Medulla oblongata (tissue), 1 donor: ENCODE measurements around the gene TMSB4X.
"Not testable (repeated sequence)": the region's sequence is repeated elsewhere in the genome, so short reads cannot be mapped to it uniquely, and the experiment has no call there.

Source experiments
- DNase-seq: peaks from one replicate; pipeline ENCODE4 v3.0.0-alpha.2; 2015; ENCODE audit errors: extremely low spot score

TMSB4X gene

DNA sequence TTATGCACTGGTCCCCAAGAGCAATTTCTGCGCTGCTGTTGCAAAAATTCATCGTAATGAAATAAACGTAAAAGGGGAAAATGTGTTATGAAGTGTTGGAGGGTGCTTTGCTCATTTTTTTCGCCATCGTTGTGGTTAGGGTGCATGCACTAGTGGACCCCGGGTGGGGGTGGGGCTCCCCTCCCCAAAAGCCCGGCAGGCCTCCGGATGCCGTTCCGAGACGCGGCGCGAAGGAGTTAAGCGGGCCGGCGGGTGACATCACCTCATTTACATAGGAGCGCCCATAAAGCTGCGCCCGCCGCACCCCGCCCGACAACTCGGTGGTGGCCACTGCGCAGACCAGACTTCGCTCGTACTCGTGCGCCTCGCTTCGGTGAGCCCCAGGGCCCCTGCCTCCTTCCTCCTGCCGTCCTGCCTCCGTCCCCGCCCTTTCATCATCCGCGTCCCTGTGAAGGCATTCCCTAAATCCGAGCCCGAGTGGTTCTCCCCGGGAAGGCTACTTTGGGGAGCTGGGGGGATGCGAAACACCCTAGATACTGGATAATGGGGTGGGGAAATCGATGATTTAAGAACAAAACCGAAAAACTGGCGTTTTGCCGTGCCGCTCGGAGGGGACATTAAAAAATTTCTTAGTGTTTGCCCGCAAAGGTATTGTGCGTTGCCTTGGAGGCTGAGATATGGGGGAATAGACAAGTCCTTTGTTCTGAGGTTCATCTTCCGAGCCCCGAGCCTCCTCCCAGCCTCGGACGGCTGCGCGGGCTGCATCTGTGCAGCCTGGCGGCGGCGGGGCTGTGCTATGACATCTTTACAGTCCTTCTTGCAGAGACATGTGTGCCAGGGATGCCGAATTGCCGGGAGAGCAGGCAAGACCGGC lies at the start of gene TMSB4X:
TSS of gene TMSB4X (plus strand) at position 315 of the 874 bp plus-strand sequence.
- peak; percentile 81 for DNase-seq

DNA sequence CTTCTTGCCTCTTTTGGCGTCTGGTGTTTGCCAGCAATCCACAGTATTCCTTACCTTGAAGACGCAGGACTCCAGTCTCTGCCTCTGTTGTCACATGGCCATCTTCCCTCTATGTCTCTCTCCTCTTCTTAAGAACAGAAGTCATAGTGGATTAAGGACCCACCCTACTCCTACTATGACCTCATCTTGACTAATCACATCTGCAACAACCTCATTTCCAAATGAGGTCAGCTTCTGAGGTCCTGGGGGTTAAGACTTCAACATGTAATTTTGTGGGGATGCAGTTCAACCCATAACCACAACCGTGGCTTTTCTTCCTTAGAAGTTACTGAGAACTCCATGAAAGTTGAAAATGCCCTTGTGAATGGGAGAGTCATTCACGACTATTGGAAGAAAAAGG lies 45.2 kb upstream of the TMSB4X start:
- no peak for DNase-seq

DNA sequence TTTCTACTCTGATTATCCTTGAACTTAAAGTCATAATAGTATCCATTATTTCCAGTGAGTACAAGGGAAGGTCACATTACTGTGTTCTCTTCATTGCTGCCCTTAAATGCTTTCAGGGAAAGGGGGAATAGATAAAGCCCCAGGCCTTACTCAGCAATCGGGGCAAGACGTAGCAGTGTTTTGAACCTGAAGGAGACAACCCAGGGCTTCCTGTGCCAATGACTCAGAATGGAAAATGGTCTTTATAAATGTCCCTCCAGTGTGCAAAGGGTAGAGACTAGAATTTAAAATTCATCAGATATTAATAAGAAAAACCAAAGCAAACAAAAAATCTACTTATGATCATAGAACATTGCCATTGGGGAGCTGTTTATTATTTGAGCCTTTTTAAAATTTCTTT lies 44.8 kb upstream of the TMSB4X start:
- no peak for DNase-seq

DNA sequence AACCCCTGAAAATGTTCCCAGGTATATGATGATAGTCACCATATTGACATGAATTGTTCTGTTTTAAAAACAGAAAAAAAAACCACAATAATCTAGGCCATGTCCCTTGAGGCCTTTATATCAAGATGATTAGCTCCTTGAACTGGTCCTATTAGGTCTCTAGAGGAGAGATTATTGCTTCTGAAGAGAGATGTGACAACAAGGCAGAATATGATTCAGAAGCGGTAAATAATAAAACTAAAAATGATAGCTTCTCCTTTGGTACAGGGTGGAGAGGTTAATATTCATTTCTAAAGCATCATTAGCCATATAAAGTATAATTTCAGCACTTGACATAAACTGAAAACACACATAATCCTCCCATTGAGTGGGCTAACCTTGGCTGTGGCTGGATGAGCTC lies 42.7 kb upstream of the TMSB4X start:
- DNase-seq = no peak

DNA sequence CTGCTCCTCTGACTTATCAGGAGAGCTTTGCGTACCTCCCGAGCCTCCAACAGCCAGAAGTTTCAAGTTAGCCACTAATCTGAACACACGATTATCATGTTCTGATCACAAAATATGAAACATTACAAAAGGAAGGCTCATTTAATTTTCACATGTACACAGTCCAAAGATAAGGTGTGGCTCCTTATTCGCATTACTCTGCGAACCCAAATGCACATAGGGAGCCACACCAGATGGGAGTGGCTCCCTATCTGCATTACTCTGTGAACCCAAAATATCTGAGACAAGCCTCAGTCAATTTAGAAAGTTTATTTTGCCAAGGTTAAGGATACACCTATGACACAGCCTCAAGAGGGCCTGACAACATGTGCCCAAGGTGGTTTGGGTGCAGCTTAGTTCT lies 40.1 kb upstream of the TMSB4X start:
- DNase-seq = no peak

DNA sequence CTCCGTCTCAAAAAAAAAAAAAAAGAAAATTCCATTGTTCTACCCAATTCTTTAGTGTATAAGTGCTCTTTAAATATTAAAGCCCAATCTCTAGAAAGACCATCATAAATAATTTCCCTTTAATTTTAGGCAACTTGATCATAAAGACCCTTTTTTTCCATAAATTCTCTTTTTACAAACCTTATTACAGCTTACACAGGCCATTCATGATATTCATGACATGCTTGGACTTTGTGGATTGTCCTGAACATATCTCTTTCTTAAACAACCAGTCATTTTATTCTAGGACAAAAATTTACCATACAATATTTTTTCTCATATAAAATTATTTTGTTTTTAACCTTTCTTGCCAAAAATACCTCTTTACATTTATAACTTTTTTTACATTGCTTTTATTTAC lies 38.0 kb upstream of the TMSB4X start:
- no peak for DNase-seq

DNA sequence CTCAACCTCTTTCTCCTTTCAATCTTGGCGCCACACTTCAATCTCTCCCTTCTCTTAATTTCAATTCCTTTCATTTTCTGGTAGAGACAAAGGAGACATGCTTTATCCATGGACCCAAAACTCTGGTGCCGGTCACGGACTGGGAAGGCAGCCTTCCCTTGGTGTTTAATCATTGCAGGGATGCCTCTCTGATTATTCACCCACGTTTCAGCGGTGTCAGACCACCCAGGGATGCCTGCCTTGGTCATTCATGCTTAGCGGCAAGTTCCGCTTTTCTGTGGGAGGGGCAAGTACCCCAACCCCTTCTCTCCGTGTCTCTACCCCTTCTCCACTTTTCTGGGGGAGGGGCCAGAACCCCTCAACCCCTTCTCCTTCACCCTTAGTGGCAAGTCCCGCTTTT lies 34.4 kb upstream of the TMSB4X start:
- DNase-seq = not testable (repeated sequence)

DNA sequence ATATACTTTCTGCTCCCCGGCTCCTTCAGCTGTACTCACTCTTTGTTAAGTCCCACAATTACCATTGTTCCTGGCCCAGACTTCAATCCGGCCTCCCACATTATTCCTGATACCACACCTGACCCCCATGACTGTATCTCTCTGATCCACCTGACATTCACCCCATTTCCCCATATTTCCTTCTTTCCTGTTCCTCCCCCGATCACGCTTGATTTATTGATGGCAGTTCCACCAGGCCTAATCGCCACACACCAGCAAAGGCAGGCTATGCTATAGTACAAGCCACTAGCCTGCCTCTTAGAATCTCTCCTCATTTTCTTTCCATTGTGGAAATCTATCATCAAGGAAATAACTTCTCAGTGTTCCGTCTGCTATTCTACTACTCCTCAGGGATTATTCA lies 31.3 kb upstream of the TMSB4X start:
- DNase-seq = not testable (repeated sequence)

DNA sequence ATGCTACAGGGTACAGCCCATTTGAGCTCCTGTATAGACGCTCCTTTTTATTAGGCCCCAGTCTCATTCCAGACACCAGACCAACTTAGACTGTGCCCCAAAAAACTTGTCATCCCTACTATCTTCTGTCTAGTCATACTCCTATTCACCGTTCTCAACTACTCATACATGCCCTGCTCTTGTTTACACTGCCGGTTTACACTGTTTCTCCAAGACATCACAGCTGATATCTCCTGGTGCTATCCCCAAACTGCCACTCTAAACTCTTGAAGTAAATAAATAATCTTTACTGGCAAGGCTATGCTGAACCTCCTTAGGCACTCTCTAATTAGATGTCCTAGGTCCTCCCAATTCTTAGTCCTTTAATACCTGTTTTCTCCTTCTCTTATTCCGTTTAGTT lies 30.5 kb upstream of the TMSB4X start:
- not testable (repeated sequence) for DNase-seq

- DNase-seq = no peak
These were observed 29.4 kb upstream of the TMSB4X start for GRCh38 chrX:12945494-12945893.

- DNase-seq = no peak
These were observed 28.5 kb upstream of the TMSB4X start for GRCh38 chrX:12946406-12946805.

- DNase-seq = peak; percentile 74
These were observed 27.9 kb upstream of the TMSB4X start for GRCh38 chrX:12946838-12947544.

DNA sequence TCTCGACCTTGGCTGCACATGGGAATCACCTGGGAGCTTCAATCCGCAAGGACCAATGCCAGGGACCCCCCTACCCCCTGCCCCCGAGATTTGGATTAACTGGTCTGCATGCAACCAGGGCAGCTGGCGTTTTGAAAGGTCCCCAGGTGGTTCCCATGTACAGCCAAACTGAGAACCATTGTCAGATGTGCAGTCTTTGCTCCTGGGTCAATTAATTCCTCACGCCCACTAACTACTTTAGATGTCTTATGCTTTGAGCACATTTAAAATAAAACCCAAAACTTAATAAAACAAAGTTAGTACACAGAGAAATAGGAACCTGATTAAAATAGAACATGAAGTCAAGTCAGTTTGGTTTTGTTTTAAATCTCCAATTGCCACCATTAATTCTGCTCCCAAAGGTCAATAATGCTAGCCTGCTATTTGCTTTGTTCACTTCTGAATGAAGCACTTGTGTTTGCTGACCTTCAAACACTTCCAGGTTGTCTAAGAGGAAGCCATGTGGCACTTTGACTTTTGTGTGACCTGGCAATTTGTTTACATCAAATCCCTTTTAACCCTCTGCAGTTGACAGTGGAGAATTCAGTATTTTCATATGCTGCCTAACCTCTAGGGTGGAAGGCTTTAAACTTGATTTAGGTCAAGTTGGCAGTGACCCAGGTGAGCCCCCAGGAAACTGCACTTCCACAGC lies 27.2 kb upstream of the TMSB4X start:
- DNase-seq = no peak

DNA sequence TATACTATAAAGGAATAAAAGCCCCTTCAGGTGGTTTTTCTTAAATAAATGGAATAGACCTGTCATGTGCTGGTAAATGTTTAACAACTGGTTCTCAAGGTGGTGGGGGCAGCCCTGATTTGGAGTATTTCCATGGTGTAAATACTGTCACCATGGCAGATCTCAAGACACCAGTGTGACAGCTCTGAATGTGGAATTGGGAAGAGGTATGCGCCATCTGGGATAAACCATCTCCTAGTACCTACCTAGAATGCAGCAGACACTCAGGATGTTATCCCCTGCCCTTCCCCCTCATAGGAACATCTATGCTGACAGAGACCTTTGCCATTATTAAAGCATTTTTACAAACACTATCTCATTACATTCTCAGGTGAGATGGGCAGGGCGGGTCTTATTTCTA lies 26.4 kb upstream of the TMSB4X start:
- DNase-seq = no peak

DNA sequence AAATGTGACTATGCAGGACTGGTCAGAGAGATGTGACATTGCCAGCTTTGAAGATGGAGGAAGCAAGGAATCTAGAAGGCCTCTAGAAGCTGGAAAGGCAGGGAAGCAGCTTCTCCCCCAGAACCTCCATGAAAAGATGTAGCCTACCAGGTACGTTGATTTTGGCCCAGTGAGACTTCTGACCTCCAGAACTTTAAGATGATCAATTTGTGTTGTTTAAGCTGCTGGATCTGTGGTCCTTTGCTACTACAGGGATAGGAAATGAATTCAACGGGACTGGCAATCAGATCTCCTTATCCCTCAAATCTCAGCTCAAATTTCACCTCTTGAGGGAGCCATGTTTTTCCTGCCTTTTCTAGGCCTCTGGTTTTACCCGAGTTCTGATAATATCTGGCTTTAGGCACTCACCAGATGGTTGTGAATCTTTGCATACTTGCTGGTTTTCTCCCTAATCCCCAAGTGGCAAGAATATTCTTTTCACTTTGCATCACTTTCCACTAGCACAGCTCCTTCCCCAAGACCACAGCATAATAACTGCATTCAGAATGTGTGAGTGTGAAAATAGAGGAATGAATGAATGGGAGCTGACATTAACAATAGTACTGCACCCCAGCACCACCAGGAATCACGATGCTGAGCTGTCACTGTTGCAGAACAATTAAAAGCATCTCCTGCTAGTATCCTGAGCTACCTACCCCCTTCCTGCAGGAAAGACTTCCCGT lies 25.5 kb upstream of the TMSB4X start:
- no peak for DNase-seq

DNA sequence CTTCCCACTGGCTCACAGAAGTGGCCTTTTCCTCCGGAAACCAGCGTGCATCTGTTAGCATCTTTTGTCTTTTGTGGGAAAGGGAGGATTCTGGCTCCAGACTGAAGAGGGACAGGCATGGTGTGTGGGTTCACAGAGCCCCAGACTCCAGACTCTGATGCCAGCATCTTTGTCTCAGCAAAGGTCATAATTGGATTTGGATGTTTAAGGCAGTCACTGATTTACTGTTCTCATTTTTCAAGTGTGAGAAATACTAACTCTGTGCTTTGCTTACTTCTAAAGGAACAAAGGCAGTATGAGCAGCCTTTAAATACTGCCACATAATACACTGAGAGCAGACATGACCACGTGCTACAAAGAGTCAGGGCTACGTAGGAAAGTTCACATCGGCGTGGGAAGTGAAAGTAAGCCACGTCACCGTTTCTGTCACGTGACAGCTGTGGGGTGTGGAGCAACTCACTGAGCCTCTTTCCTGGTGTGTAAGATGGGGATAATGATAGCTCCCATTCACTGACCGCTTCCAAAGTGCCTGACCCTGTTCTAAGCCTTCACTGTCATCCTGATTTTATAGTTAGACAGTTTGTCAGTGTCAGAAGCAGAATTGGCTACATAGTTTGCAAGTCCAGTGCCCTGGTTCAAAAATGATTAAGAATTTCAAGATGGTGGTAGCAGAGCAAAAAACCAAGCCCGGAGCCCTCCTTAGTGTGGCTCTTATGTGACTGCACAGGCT lies 24.8 kb upstream of the TMSB4X start:
- peak; percentile 93 for DNase-seq

DNA sequence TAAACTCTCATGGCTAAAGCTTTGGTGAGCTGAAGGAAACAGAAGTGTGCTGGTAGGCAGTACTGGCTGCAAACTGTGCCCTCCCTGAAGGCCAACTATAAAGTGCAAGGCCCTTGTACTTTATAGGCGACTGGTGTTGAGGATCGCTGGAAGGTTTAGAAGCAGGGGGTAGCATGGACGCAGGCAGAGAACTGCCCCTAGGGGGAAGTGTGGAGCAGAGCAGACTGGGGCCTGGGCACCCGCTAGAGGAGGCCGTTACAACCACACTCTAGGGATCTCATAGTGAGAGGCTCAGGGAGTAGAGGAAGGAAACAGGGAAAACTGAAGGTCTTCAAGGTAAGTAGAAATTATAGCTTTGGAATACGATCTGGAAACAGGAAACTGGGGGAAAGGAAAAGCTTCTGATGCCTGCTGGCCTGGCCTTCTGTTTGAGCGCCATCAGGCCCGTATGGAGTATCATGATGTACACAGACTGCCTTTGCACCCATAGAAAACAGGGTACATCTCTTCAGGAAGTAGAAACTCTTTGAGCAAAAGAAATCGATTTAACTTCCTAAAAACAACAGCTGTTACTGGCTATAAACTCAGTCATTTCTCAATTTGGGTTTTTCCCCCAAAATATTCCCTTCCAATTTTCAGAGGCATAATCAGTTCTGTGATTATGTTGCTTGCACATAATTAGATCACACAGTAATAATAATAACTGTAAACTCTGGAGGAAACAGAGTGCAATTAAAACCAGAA lies 23.9 kb upstream of the TMSB4X start:
- DNase-seq = no peak

DNA sequence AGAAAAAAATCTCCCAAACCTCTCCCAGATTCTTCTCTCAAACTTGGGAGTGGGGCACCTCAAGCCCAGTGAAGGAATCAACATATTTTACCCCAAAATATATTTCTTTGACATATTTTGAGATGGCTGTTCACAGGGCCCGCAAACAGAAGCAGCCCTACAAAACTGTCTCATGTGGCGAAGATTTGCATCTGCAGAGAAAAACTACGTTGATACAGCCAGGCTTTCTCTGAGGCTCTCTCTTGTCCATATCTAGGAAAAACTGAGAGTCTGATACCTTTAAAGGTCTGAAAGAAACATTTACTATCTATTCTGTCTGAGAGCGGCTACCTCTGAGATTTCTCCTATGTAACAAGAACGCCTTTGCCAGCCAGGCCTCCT lies 23.3 kb upstream of the TMSB4X start:
- DNase-seq = no peak

- no peak for DNase-seq
These were observed 21.5 kb upstream of the TMSB4X start for GRCh38 chrX:12953420-12953819.

DNA sequence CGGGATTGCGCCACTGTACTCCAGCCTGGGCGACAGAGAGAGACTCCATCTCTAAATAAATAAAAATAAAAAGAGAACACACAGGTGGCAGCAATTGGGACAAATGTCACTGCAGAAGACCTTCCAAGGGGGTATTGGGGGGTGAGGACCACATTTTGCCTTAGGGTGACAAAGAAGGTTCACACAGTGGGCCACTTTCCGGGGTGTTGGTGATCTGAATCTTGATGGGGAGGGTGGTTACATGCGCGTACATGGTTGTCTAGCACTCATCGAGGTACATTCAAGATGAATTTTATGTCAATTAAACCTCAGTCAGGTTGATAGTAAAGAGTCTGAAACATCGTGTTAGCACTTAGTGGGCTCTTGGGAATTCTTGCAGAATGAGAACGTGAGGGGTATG lies 20.5 kb upstream of the TMSB4X start:
- no peak for DNase-seq

GRCh38 chrX:12954981-12955380 lies 19.9 kb upstream of the TMSB4X start:
- no peak for DNase-seq
